Pericardium fibroblast (primary cell): ENCODE data around the gene MEOX2. TPM values are rescaled to one million over a fixed set of nuclear protein-coding genes. Genes with fewer than 3 reads are reported as not detected.

Experiments used
- total RNA-seq: library from RNA; depleted of rRNA; stranded (reverse); fragments of >200 nt; gene quantifications from 2 replicates; pipeline ENCODE4 v1.2.3, GENCODE V29; 2015

MEOX2 gene
- 10.3 and 17.0 TPM in 2 replicates for total RNA-seq

DNA sequence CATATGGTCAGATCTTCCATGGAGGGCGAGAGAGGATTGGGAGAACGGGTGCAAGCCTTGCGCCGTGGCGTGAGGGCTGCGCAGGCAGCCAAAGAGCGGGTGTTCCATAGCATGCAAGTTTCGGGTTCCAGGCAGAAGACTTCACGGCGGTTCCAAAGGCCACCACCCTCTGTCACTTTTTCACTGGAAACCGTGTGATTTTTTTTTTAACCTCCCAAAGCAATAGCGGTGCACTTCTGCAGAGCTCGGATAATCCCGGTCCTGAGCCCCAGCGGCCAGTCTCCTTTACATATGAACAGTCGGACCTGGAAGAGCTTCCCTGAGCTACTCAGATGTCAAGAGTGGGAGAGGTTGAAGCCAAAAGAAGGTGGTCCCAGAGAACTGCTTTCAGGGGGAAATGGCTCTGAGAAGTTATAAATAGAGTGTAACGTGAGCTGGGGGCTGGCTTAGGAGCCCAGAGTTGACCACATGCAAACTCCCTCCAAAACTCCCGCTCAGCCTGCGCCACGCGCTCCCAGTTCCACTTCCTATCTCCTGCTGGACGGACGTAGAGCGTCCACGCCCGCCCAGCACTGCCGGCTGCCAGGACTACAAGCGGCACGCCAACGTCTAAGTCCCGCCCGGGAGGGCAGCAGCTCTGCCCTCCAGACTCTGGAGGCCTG, at the start of gene MEOX2:
Gene MEOX2 (minus strand): TSS at position 389 of the 662 bp plus-strand sequence. CDS start 281 bp downstream, at position 108.

DNA sequence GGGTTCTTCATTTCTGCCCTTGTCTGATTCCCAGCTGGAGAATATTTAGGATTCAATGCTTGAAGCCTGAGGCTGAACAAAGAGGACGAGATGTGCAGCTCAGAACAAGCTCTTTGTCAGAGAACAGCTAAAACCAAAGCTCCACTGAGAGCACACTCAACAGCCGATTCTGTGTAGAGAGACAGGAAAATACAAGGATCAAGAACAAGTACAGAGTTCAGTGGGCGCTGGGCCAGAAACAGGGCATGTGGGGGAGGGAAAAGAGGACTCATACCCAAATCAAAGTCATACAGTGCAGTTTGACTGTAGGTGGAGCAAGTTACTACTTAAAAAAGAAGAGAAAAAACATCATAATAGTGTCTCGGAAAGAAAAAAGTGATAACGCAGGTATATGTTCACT, 124.6 kb downstream of the MEOX2 start, which contains the start of gene AGMO:
Gene AGMO (minus strand): TSS at position 181 of the 400 bp plus-strand sequence.

Other genes starting within 250 kb of the MEOX2 start
- 0.26 TPM in 1 of 2 replicates, not detected in the other for gene AGMO, start 124.7 kb downstream of the MEOX2 start, total RNA-seq